Activated CD4-positive, alpha-beta T cell treated with anti-CD3 and anti-CD28 coated beads, Interleukin-2, Interleukin-6, amounts not matched to agents 100 ng/mL and 50 ng/mL, durations not matched to agents 16 hours and 8 hours (primary cell): Measurements from ENCODE around the gene KRTAP10-11.
A peak's percentile ranks its signal among the peaks of the same experiment; 100 is the strongest.
"Not testable (repeated sequence)": the region's sequence is repeated elsewhere in the genome, so short reads cannot be mapped to it uniquely, and the experiment has no call there.

Experiments used
- DNase-seq: peaks from one replicate; pipeline ENCODE4 v3.0.0-alpha.2; 2020

KRTAP10-11 gene

DNA sequence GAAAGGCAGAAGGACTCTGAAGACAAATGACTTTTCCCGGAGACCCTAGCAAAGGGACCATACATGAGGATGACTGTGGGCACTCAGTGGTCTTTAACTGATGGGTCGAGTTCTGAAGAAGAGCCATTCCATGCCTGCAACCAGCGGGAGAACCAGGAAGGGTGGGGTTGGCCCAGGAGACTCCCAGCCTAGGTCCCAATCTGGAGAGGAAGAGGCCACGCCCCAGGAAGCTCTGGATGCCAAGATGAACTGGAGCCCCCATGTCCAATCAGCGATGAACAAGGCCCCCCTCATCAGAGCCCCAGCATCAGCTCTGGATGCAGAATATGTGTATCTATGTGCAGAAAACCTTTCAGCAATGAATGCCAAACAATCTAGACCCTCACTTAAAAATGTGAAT lies 5.5 kb upstream of the KRTAP10-11 start:
- DNase-seq: no peak

DNA sequence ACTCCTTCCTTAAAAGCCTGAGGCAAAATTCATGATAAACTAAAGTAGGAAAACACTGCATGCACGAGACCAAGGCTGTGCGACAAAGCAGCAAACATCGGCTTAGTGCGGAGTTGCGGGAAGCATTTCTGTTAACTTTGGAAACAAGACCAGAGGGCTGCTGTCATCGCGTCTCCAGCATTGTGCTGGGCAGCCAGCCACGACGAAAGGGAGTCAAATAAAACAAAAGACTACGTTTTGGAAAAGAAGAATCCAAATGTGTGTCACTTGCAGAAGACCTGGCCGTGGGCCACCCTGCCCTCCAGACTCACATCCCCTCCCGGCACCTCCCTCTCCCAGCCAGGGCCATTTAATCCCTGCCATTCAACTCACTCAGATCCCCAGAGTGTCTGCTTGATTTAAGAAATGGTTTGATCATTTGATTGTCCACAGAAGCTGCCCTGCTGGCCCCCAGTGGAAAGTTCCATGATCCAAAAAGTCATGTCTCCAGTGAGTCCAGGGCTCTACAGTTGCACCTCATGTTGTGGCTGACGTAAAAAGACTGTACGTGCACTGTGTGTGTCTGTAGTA lies 2.4 kb upstream of the KRTAP10-11 start:
- DNase-seq: no peak

DNA sequence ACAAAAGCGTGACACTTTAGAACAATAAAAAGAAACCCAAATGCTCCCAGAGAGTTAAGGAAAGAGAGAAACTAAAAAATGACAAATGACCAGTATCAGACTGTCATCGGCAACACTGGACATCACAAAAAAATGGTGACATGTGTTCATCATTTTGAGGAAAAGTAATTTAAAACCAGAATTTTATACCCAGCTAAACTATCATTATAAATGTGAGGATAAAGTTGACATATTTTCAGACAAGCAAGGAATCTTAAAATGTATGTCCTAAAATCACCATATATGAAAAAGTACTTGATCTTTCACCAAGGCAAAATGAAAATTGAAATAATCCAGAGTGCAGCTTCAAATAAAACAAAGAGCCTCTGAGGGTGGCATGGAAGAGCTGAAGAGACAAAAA lies 1.3 kb upstream of the KRTAP10-11 start:
- no peak for DNase-seq

DNA sequence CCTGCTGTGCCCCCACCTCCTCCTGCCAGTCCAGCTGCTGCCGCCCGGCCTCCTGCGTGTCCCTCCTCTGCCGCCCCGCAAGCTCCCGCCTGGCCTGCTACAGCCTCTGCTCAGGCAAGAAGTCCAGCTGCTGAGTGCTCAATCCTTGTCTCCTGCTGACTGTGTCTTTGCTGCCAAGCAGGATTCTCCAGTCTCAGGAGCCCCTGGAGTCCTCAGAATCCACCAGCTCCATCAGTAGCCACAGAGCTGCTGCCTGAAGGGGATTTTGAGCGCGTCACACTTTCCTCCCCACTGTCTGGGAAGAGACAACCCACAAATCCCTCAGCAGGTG lies 973 bp downstream of the KRTAP10-11 start:
- no peak for DNase-seq

DNA sequence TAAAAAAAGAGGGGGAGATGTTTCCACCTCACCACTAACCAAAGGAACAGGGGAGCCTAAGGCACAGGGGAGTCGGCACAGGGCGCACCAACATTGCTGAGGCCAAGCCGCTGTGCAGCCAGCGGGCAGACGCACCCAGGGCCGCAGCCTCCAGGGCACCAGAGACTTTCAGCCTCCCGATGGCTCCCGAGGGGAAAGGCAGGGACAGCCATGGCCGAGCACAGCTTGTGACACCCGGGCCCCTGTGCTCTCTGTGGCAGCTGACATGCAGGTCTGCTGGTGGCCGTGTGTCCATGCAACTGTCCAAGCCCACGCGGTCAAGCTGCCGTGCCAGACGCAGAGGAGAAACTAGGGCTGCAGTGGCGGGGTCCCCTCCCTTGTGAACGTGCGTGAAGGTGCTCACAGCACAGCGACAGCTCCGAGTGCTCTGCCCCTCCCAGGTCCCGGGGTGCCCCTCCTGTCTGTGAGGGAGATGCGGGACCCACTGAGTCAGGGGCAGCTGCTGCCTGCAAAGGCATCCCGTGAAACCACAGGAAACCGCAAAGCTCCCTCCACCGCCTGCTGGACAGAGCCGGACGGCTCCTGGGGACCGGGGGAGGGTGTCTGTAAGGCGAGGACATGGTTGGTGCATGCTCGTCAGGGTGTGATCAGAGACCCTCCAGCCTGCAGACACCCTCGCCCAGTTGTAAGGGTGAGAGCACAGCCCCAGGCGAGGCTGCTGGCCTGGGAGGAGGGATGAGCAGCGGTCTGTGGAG lies 2.5 kb downstream of the KRTAP10-11 start:
- no peak for DNase-seq

DNA sequence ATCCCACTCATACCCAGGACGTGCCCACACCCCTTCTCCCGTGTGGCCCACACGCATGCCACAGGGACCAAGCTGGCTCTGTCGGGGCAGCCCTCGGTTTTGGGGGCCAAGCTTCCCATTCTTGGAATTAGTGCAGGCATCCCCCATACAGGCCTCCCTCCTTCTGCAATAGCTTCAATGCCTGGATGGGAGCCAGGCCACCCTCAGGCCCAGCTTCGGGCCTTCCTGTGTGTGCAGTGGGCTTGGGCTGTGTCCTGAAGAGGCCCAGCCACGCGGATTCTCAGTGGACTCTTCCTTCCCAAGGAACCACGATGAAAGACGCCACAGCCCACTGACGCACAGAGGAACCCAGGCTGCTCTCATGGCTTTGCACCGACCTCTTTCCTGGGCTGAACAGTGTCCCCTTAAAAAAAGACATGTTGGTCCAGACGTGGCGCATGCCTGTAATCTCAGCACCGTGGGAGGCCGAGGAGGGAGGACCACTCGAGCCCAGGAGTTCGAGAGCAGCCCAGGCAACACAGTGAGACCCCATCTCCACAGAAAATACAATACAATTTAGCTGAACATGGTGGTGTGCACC lies 3.4 kb downstream of the KRTAP10-11 start:
- DNase-seq: no peak

DNA sequence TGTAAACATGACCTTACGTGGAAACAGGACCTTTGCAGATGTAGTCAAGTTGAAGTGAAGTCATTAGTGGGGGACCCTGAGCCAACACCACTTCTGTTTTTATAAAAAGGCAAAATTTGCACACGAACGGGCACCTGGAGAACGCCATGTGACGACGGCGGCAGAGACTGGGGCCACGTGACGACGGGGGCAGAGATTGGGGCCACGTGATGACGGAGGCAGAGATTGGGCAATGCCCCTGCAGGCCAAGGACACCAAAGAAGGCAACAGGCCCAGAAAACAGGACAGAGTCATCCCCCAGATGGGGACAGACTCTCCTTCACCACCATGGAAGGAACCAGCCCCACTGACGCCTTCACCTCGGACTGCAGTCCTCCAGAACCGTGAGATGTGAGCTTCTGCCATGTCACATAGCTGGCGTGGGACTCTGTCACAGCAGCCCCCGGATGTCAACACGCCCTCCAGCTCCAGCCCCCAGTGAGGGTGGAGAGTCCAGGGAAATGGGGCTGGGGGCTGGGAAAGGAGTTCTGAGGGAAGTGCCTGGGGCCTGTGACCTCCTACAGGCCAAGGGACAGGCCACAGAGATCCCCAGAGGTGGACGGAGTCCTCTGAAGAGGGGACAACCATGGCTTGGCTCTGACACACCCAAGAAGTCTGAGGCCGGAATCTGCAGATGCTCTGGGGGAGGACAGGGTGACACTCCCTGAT lies 4.2 kb downstream of the KRTAP10-11 start:
- DNase-seq: no peak

DNA sequence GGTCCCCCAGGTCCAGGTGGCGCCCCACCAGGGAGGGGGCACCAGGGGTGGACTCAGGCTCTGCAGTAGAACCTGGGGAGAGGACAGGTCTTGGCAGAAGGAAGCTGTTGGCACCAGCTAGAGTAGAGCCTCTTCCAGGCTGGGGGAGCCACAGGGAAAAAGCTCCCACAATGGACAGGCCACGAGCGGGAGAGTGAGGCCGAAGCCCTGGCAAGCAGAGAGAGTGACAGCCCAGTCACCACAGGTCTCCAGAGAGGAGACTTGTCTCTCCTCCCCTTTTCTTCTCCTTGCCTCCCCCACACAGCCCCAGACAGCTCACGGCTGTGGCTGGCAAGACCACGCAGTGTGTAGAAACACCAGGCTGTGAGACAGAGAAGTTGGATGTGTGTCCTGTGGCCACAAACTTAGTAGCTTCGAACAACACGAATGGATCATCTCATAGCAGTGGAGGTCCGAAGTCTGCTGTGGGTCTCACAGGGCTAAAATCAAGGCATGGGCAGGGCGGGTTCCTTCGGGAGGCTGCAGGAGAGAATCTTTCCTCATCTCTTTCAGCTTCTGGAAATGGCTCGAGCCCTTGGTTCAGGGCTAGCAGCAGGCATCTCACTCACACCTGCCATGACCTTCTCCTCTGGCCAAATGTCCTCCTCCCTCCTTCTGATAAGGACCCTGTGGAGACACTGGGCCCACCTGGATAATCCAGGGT lies 4.9 kb downstream of the KRTAP10-11 start:
- no peak for DNase-seq

DNA sequence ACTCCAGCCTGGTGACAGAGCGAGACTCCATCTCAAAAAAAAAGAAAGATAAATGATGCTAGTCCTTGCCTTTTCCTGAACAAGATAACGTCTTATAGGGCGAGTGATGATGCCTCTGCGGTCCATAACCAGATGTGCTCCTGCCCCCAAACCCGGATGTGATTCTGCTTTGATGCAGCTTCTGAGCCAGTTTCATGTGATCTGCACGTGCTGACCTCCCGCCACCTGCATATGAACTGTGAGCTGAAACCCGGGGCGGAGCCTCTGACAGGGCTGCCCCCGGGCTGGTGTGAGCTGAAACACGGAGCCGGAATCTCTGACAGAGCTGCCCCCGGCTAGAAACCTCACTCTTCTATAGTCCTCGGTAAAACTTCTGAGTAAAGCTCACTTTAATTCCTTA lies 6.9 kb downstream of the KRTAP10-11 start:
- no peak for DNase-seq

DNA sequence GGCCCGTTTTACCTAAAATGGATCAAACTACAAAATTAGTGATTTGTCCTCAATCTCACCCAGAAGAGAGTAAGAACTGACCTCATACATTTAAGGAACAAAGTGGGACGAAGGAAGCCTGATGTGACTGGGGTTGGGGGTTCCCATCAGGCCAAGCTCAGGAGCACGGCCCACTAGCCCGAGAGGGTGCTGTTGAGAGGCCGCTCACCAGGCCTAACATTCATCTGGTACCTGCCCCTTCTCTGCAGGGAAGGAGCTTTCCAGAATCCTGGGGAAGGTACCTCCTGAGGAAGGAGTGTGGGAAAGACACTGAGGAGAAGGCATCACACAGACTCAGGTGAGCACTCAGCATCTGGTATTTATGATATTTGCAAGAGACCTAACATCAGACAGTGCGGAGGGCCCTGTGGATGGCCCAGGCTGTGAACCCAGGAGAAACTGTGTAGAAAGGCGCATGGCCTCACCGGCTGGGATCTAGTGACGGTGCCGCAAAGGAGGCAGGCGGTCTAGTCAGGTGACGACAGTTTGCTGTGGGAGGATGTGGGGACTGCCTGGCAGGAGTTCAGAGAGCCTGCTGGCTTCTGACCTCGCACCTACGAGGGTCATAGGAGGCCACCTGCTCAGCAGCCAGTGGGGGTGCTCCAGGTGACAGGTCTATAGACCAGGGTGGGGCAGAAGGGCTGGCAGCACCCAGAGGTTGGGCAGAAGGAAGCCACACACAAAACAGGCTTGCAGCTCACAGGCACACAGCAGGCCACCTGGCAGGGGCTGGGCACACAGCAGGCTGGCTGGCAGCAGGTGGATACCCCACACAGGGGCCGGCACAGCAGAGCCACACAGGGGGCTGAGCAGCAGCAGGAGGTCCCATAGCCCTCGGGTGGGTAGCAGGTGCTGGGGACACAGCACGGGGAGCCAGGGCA lies 7.7 kb downstream of the KRTAP10-11 start:
- DNase-seq: peak; percentile 15

DNA sequence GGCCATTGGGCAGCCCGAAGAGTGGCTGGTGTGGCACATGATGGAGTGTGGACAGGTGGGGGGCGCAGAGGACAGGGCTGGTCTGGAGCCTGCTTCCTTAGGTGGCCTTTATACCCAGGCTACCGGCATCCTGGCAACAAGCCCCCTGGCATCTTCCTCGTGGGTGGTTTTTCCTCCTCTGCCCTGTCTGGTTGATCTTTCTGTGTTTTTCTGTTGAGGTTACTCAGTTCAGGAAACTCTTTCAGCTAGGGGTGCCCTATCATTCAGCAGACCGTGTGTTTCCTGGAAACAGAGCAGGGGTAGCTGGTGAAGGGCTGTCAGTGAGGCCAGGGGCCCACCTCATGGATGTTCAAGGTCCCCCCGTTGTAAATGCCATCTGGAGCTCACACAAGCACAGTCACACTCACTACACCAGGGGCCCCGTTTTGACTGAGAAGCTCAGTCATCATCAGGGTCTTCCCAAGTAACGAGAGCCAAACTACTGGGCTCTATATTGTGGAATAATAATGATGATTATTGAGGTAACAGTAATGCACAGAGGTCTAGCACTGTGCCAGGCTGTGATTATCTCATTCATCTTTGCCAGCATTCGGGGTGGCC lies 8.5 kb downstream of the KRTAP10-11 start, which contains the start of gene KRTAP12-4:
Gene KRTAP12-4, minus strand, starts transcription at position 84 of the 600 bp plus-strand sequence. Its CDS starts 45 bp downstream, at position 39.
- DNase-seq: no peak

DNA sequence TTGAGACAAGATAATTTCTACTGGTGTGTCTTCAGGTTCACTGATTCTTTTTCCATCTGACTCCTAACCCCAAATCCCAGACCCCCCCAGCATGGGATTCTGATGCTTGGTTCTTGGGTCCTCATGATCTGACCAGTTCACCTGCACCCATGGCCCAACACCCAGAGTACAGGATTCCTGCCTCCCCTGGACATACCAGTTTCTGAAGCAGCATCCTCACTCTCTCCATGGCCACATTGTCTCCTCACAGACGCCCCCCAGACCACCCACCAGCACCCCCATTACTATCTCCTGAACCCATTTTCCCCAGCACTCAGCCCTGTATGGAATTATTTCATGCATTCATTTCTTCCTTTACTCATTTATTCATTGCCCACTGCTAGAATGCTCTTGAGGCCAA lies 10.7 kb downstream of the KRTAP10-11 start:
- no peak for DNase-seq

DNA sequence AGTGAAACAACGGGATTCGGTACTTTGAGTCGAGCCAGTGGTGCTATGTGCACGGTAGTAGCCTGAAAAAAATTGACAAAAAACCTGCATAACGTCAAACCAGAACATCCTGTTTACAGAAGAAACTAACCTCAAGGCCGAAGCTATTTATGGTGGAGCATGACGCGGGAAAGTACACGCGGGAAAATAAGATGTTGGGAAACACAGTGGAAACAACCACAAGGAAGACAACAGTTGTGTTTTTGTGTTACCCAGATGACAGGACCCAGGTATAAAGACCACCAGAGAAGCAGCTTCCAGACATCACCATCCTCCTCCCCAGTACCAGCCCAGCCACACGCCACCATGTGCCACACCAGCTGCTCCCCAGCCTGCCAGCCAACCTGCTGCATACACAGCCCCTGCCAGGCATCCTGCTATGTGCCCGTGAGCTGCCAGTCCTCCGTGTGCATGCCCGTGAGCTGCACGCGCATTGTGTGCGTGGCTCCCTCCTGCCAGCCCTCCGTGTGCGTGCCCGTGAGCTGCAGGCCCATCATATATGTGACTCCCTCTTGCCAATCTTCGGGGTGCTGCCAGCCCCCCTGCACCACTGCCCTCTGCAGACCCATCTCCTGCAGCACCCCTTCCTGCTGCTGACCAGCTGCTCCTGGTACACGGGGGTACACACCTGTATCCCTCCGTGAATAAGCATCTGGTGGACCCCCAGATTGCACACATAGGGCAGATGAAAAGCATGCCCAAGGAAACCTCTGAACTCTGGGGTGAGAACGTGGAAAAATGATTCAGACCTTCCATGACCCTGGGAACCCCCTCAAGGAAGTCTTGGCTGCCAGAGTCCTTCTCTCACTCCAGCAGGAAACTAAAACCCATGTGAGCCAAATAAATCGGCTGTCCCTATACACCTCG lies 11.7 kb downstream of the KRTAP10-11 start, which contains the start of gene KRTAP12-3:
Gene KRTAP12-3, plus strand, starts transcription at position 298 of the 906 bp plus-strand sequence. Its CDS starts 48 bp downstream, at position 346.
- DNase-seq: peak; percentile 51

DNA sequence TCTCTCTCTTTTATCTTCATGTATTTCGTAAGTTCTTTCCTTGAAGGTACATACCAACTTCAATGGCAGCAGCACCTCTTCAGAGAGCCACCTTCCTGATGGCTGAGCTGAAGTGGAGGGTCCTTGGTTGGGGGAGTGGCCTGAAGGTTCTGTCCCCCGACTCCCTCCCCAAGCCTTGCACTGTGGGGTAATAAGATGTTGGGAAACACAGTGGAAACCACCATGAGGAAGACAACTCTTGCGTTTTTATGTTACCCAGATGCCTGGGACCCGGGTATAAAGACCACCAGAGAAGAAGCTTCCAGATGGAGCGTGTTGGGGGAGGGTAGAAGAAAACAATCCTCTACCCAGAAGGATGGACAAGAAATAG lies 12.3 kb downstream of the KRTAP10-11 start:
- DNase-seq: no peak

DNA sequence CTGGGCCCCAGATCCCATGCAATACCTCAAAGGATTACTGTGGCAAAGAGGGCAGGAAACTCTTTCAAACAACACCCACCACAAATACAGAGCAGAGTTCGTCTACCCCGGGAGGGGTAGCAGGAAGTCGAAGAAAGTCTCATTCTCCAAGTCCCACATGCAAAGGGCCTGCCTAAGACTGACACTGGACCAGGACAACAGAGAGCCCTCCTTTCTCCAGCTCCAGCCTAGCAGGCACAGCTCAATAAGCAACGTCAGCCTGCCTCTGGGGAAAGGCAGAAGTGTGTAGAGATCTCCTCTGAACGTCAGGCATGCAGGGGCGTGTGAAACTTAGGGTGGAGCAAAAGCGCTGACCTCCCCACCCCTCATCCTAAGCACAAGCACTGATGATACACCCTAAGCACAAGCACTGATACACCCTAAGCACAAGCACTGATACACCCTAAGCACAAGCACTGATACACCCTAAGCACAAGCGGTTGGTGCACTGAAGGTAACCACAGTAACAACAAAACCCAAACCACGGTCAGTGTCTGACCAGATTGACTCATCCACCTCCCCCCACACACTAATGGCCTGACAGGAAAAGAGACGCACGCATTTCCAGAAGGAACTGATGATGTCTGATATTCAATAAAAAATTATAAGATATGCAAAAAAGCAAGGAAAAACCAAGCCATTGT lies 12.8 kb downstream of the KRTAP10-11 start:
- DNase-seq: peak; percentile 8

DNA sequence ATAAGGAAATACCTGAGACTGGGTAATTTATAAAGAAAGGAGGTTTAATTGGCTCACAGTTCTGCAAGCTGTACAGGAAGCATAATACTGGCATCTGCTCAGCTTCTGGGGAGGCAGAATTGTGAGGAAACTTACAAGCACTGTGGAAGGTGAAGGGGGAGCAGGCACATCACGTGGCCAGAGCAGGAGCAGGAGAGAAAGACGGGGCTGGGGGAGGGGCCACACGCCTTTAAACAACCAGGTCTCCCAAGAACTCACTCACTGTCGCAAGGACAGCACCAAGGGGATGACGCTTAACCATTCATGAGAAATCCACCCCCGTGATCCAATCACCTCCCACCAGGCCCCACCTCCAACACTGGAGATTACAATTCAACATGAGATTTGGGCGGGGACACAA lies 15.4 kb downstream of the KRTAP10-11 start:
- DNase-seq: not testable (repeated sequence)

DNA sequence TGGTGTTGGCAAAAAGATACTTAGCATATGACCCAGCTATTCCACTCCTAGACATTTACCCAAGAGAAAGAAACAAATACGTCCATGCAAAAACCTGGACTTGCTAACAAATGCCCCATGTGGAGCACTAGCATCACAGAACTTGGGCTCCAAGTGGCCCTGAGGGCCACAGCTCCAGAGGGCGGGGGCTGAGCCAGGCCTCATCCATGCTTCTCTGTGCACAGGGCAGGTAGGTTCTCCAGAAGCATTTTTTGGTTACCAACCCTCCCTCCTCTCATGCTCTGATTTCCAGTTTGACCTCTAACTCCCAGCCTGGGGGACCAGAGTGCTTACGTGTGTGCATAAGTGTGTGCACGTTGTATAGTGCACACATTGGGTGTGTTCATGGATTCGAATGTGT lies 18.5 kb downstream of the KRTAP10-11 start:
- DNase-seq: no peak

DNA sequence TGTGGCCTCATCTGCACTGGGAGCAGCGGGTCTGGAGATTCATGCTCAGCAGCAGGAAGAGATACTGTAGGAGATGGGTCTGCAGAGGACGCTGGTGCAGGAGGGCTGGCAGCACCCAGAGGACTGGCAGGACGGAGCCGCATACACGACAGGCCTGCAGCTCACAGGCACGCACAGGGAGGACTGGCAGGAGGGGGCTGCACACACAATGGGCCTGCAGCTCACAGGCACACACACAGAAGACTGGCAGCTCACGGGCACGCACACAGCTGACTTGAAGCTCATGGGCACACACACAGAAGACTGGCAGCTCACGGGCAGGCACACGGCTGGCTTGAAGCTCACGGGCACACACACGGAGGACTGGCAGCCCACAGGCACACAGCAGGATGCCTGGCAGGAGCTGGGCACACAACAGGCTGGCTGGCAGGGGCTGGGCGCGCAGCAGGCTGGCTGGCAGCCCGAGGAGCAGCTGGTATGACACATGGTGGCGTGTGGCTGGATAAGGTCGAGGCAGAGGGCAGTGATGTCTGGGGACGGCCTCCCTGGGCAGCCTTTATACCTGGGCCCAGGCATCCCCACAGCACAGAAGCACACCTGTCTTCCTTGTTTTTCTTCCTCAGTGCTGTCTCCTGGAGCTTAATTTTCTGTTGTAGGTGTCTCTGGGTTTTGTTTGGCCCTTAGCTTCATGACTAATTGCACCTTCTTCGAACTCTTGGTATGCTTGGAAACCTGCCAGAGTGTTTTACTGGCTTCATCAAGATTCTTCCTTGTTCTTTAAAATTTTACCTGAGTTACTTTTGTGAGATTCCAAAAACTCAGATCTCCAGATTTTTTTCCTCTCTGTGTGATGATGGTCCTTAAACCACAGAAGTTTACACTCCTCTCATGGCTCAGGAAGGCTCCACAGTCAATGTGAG lies 20.4 kb downstream of the KRTAP10-11 start, which contains the start of gene KRTAP12-2:
Gene KRTAP12-2, minus strand, starts transcription at position 527 of the 920 bp plus-strand sequence. Its CDS starts 41 bp downstream, at position 486.
- no peak for DNase-seq
